Astrocyte (in vitro differentiated cells and primary cell): Measurements from ENCODE around the gene SMAD3. TPM values are rescaled to one million over a fixed set of nuclear protein-coding genes. Genes with fewer than 3 reads are reported as not detected.
A peak's percentile ranks its signal among the peaks of the same experiment; 100 is the strongest.

Experiments used
- DNase-seq: peaks from one replicate; pipeline ENCODE4 v3.0.0-alpha.2; 2010; ENCODE audit warnings: low read depth
- FAIRE-seq: peaks from 2 replicates; lab custom pipeline; 2011; peaks lifted over from hg19 to GRCh38; lab: Jason Lieb, UNC
- H2AFZ ChIP-seq: 2 replicates; pipeline ENCODE4 v1.6.0; 2012; ENCODE audit warnings: low read depth, low read length, inconsistent platforms
- H3K27ac ChIP-seq: 2 replicates; pipeline ENCODE4 v1.5.1; 2011; ENCODE audit warnings: low read depth, low read length, inconsistent platforms
- H3K27me3 ChIP-seq: 2 replicates; pipeline ENCODE4 v1.6.0; 2011; ENCODE audit warnings: low read length, inconsistent platforms; ENCODE audit not compliant: insufficient read depth
- H3K36me3 ChIP-seq: 2 replicates; pipeline ENCODE4 v1.5.1; 2011; ENCODE audit warnings: low read length, inconsistent platforms; ENCODE audit not compliant: insufficient read depth
- H3K4me1 ChIP-seq: 2 replicates; pipeline ENCODE4 v1.5.1; 2011; ENCODE audit warnings: low read length, inconsistent platforms; ENCODE audit not compliant: insufficient read depth
- H3K4me2 ChIP-seq: 2 replicates; pipeline ENCODE4 v1.6.0; 2012; ENCODE audit warnings: low read length, inconsistent platforms
- H3K4me3 ChIP-seq: 2 replicates; pipeline ENCODE4 v1.5.1; 2011; ENCODE audit warnings: low read depth, mild to moderate bottlenecking, low read length, inconsistent platforms; ENCODE audit not compliant: insufficient read depth
- H3K79me2 ChIP-seq: 2 replicates; pipeline ENCODE4 v1.6.0; 2012; ENCODE audit warnings: mild to moderate bottlenecking, low read length, inconsistent platforms; ENCODE audit not compliant: insufficient read depth
- H3K9ac ChIP-seq: 2 replicates; pipeline ENCODE4 v1.6.0; 2012; ENCODE audit warnings: mild to moderate bottlenecking, low read length, inconsistent platforms
- H3K9me3 ChIP-seq: 2 replicates; pipeline ENCODE4 v1.5.1; 2012; ENCODE audit warnings: low read depth, mild to moderate bottlenecking, low read length, inconsistent platforms; ENCODE audit not compliant: insufficient read depth
- H4K20me1 ChIP-seq: 2 replicates; pipeline ENCODE4 v1.6.0; 2012; ENCODE audit warnings: low read length, inconsistent platforms; ENCODE audit not compliant: insufficient read depth
- H3K27ac Mint-ChIP-seq: one replicate; pipeline ENCODE4 v1.8.0; 2021; ENCODE audit warnings: mild to moderate bottlenecking, mixed read lengths; ENCODE audit not compliant: unreplicated experiment
- H3K27me3 Mint-ChIP-seq: one replicate; pipeline ENCODE4 v1.8.0; 2021; ENCODE audit warnings: low read depth, mixed read lengths; ENCODE audit not compliant: unreplicated experiment
- H3K36me3 Mint-ChIP-seq: one replicate; pipeline ENCODE4 v1.8.0; 2021; ENCODE audit warnings: low read depth, mixed read lengths; ENCODE audit not compliant: unreplicated experiment
- H3K4me1 Mint-ChIP-seq: one replicate; pipeline ENCODE4 v1.8.0; 2021; ENCODE audit warnings: low read depth, mixed read lengths; ENCODE audit not compliant: unreplicated experiment
- H3K4me3 Mint-ChIP-seq: one replicate; pipeline ENCODE4 v1.8.0; 2021; ENCODE audit warnings: mild to moderate bottlenecking, moderate library complexity, mixed read lengths; ENCODE audit not compliant: unreplicated experiment
- H3K9me3 Mint-ChIP-seq: one replicate; pipeline ENCODE4 v1.8.0; 2021; ENCODE audit warnings: mild to moderate bottlenecking, mixed read lengths; ENCODE audit not compliant: unreplicated experiment
- CTCF ChIP-seq: IDR thresholded peaks from 2 replicates; pipeline ENCODE4 v1.5.1; 2011; ENCODE audit warnings: low read depth, mild to moderate bottlenecking, inconsistent platforms, low read length, moderate library complexity; ENCODE audit not compliant: insufficient read depth
- EZH2 ChIP-seq: IDR thresholded peaks from 2 replicates; pipeline ENCODE4 v1.6.1; 2012; ENCODE audit warnings: mild to moderate bottlenecking, low read length, inconsistent platforms; ENCODE audit not compliant: insufficient read depth
- total RNA-seq: library from RNA; stranded (reverse); gene quantifications from 2 replicates; pipeline ENCODE4 v1.2.1, GENCODE V29; 2021

Gene SMAD3
- total RNA-seq, 1 donor from 2014 or later: 78.0 TPM

- Histone ChIP-seq H3K4me2 (peak overlapping the region; percentile 71), H3K4me1 (peaks cover 67% of the 10 kb centered on the region), H2AFZ (no peak overlapping the region), H3K27me3 (no peaks in the 10 kb centered on the region), H3K36me3 (peaks cover 3% of the 10 kb centered on the region), H3K4me3 (peak overlapping the region; percentile 13), H4K20me1 (peaks cover 91% of the 10 kb centered on the region), H3K9me3 (no peaks in the 10 kb centered on the region), H3K79me2 (peaks cover 96% of the 10 kb centered on the region), H3K9ac (peak overlapping the region; percentile 63), H3K27ac (peak overlapping the region; percentile 68)
- H3K36me3 Mint-ChIP-seq: peaks cover 4% of the 10 kb centered on the region
- DNase-seq (no peak), FAIRE-seq (no peak)
- TF ChIP-seq CTCF: no peak
- TF ChIP-seq EZH2: no peak
- H3K27ac Mint-ChIP-seq: peak overlapping the region; percentile 23
- H3K4me3 Mint-ChIP-seq: peak overlapping the region; percentile 30
- H3K9me3 Mint-ChIP-seq: no peaks in the 10 kb centered on the region
- no peaks in the 10 kb centered on the region for H3K27me3 Mint-ChIP-seq
- H3K4me1 Mint-ChIP-seq: peaks cover 58% of the 10 kb centered on the region
Observed at GRCh38 chr15:67090297-67091070, 25.1 kb downstream of the SMAD3 start.

- Histone ChIP-seq H3K79me2 (peaks cover 96% of the 10 kb centered on the region), H3K4me2 (peak overlapping the region; percentile 71)
Observed at GRCh38 chr15:67091071-67091979, 25.9 kb downstream of the SMAD3 start.

More at GRCh38 chr15:67091071-67091979, 25.9 kb downstream of the SMAD3 start:
- H3K27me3 Mint-ChIP-seq: no peaks in the 10 kb centered on the region
- no peak overlapping the region for H3K27ac Mint-ChIP-seq
- H3K4me3 Mint-ChIP-seq: peak overlapping the region; percentile 40
- TF ChIP-seq EZH2 (no peak), CTCF (no peak)
- FAIRE-seq (no peak), DNase-seq (peak; percentile 99)
- H3K4me3 ChIP-seq: peak overlapping the region; percentile 13
- no peaks in the 10 kb centered on the region for H3K9me3 ChIP-seq
- H3K9ac ChIP-seq: peak overlapping the region; percentile 63
- peaks cover 50% of the 10 kb centered on the region for H3K4me1 Mint-ChIP-seq
- no peak overlapping the region for H2AFZ ChIP-seq
- H4K20me1 ChIP-seq: peaks cover 90% of the 10 kb centered on the region
- peaks cover 9% of the 10 kb centered on the region for H3K36me3 Mint-ChIP-seq
- no peaks in the 10 kb centered on the region for H3K27me3 ChIP-seq
- peak overlapping the region; percentile 70 for H3K27ac ChIP-seq
- peaks cover 63% of the 10 kb centered on the region for H3K4me1 ChIP-seq
- H3K36me3 ChIP-seq: peaks cover 6% of the 10 kb centered on the region
- H3K9me3 Mint-ChIP-seq: no peaks in the 10 kb centered on the region
